ENCODE measurements around the gene CLEC5A.
"Not testable (repeated sequence)": the region's sequence is repeated elsewhere in the genome, so short reads cannot be mapped to it uniquely, and the experiment has no call there.

Gene CLEC5A

GRCh38 chr7:141946796-141947195 is at the start of gene CLEC5A:
CLEC5A (minus strand) TSS chr7:141946974; CDS start chr7:141946292, 682 bp downstream.
- no peak for DNase-seq

- no peak for DNase-seq
These were observed 46.6 kb upstream of the CLEC5A start for GRCh38 chr7:141993354-141993753.

- DNase-seq: no peak
These were observed 45.9 kb upstream of the CLEC5A start for GRCh38 chr7:141992688-141993087.

GRCh38 chr7:141992156-141992555 is 45.4 kb upstream of the CLEC5A start:
- no peak for DNase-seq

GRCh38 chr7:141991140-141991539 is 44.4 kb upstream of the CLEC5A start:
- no peak for DNase-seq

- DNase-seq: no peak
These were observed 43.4 kb upstream of the CLEC5A start for GRCh38 chr7:141990011-141990725.

- DNase-seq: not testable (repeated sequence)
These were observed 41.0 kb upstream of the CLEC5A start for GRCh38 chr7:141987803-141988202.

GRCh38 chr7:141986923-141987322 is 40.1 kb upstream of the CLEC5A start:
- no peak for DNase-seq

- not testable (repeated sequence) for DNase-seq
These were observed 39.2 kb upstream of the CLEC5A start for GRCh38 chr7:141985926-141986325.

- no peak for DNase-seq
These were observed 32.8 kb upstream of the CLEC5A start for GRCh38 chr7:141979568-141979967.

- DNase-seq: no peak
These were observed 31.6 kb upstream of the CLEC5A start for GRCh38 chr7:141978351-141978750.

GRCh38 chr7:141976524-141977245 is 29.9 kb upstream of the CLEC5A start:
- DNase-seq: no peak

- peak; percentile 67 for DNase-seq
These were observed 29.2 kb upstream of the CLEC5A start for GRCh38 chr7:141975806-141976523.

GRCh38 chr7:141974831-141975230 is 28.1 kb upstream of the CLEC5A start:
- no peak for DNase-seq

GRCh38 chr7:141973673-141974072 is 26.9 kb upstream of the CLEC5A start, which contains the start of gene TAS2R38:
TAS2R38 (minus strand) TSS chr7:141973773; CDS start chr7:141973689, 84 bp downstream.
- no peak for DNase-seq

- DNase-seq: no peak
These were observed 14.1 kb upstream of the CLEC5A start for GRCh38 chr7:141960687-141961422.

- DNase-seq: no peak
These were observed 9.3 kb upstream of the CLEC5A start for GRCh38 chr7:141956084-141956483.

GRCh38 chr7:141954334-141954733 is 7.6 kb upstream of the CLEC5A start:
- no peak for DNase-seq

GRCh38 chr7:141952461-141952860 is 5.7 kb upstream of the CLEC5A start:
- DNase-seq: no peak

GRCh38 chr7:141950806-141951205 is 4.0 kb upstream of the CLEC5A start:
- no peak for DNase-seq

- no peak for DNase-seq
These were observed 3.1 kb upstream of the CLEC5A start for GRCh38 chr7:141949911-141950310.

GRCh38 chr7:141949451-141949850 is 2.7 kb upstream of the CLEC5A start:
- DNase-seq: no peak

GRCh38 chr7:141949021-141949420 is 2.2 kb upstream of the CLEC5A start:
- no peak for DNase-seq

Data from stimulated activated CD4-positive, alpha-beta T cell treated with anti-CD3 and anti-CD28 coated beads, Interleukin-1b, Interleukin-23, amount 100 ng/mL, for 48 hours (primary cell).